Activated B cell treated with CpG ODN at 0.5 μM for 24 hours (primary cell): Measurements from ENCODE around the gene PPP1R37. TPM values are rescaled to one million over a fixed set of nuclear protein-coding genes. Genes with fewer than 3 reads are reported as not detected.
A peak's percentile ranks its signal among the peaks of the same experiment; 100 is the strongest.

Experiments used
- ATAC-seq: fragments of 200-7000 bp; cut with Tn5 transposase; one replicate; pipeline ENCODE4 v1.10.0; 2021; ENCODE audit warnings: low read depth, mild to moderate bottlenecking, moderate library complexity
- CTCF ChIA-PET: fragments of 350-600 bp; sonication (Branson Sonifier 250); formaldehyde crosslinking; loops from one replicate; lab custom pipeline; 2021; ENCODE audit warnings: antibody characterized with exemption; lab: Charles Lee
- POLR2A ChIA-PET: fragments of 350-600 bp; sonication (Branson Sonifier 250); formaldehyde crosslinking; loops from one replicate; lab custom pipeline; 2021; ENCODE audit warnings: antibody characterized with exemption; lab: Charles Lee
- DNase-seq: peaks from one replicate; pipeline ENCODE4 v3.0.0; 2022
- H3K27ac Mint-ChIP-seq: one replicate; pipeline ENCODE4 v1.8.0; 2020; ENCODE audit warnings: mixed read lengths
- H3K27me3 Mint-ChIP-seq: one replicate; pipeline ENCODE4 v1.8.0; 2021; ENCODE audit warnings: mixed read lengths
- H3K36me3 Mint-ChIP-seq: one replicate; pipeline ENCODE4 v1.8.0; 2021; ENCODE audit warnings: low read depth, mixed read lengths
- H3K4me1 Mint-ChIP-seq: one replicate; pipeline ENCODE4 v1.8.0; 2021; ENCODE audit warnings: mixed read lengths
- H3K4me3 Mint-ChIP-seq: one replicate; pipeline ENCODE4 v1.8.0; 2020; ENCODE audit warnings: mild to moderate bottlenecking, mixed read lengths
- H3K9me3 Mint-ChIP-seq: one replicate; pipeline ENCODE4 v1.8.0; 2020; ENCODE audit warnings: mixed read lengths
- intact Hi-C: fragments of 100-400 bp; cut with micrococcal nuclease; formaldehyde crosslinking; loops from one replicate; pipeline ENCODE4 v1.15.1; 2024
- total RNA-seq: library from RNA; stranded (reverse); gene quantifications from 2 replicates; pipeline ENCODE4 v1.2.3, GENCODE V29; 2022
- TF ChIP-seq, protein P1 (sequence below): fragments of 200-600 bp; IDR thresholded peaks from one replicate; pipeline ENCODE4 v1.8.0; 2022; ENCODE audit warnings: antibody characterized with exemption, mild to moderate bottlenecking

The PPP1R37 gene
- total RNA-seq, 1 donor from 2014 or later = 27.2 TPM

DNA sequence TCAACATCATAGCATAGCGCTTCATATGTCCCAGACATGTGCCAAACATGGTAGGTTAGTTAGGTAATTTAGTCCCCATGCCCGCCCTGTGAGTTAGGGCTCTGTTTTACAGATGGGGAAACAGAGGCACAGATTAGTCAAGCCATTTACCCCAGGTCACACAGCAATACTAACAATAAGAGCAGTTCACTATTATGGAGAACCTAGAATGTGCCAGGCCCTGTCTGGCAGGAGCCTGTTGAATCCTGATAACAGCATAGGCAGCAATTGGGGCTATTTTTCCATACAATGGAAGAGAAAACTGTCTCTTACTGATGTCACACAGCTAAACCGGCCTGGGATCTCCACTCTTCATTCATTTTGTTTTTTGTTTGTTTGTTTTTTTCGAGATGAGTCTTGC lies 6.5 kb upstream of the PPP1R37 start:
- peaks cover 44% of the 10 kb centered on the region for H3K36me3 Mint-ChIP-seq
- H3K4me1 Mint-ChIP-seq = peaks cover 20% of the 10 kb centered on the region
- H3K4me3 Mint-ChIP-seq = no peak overlapping the region
- intact Hi-C loops = no loop called here
- H3K9me3 Mint-ChIP-seq = no peaks in the 10 kb centered on the region
- CTCF ChIA-PET = no interaction called here
- ATAC-seq (no peak), DNase-seq (no peak)
- H3K27ac Mint-ChIP-seq = no peak overlapping the region
- H3K27me3 Mint-ChIP-seq = no peaks in the 10 kb centered on the region
- TF ChIP-seq, protein P1, sequence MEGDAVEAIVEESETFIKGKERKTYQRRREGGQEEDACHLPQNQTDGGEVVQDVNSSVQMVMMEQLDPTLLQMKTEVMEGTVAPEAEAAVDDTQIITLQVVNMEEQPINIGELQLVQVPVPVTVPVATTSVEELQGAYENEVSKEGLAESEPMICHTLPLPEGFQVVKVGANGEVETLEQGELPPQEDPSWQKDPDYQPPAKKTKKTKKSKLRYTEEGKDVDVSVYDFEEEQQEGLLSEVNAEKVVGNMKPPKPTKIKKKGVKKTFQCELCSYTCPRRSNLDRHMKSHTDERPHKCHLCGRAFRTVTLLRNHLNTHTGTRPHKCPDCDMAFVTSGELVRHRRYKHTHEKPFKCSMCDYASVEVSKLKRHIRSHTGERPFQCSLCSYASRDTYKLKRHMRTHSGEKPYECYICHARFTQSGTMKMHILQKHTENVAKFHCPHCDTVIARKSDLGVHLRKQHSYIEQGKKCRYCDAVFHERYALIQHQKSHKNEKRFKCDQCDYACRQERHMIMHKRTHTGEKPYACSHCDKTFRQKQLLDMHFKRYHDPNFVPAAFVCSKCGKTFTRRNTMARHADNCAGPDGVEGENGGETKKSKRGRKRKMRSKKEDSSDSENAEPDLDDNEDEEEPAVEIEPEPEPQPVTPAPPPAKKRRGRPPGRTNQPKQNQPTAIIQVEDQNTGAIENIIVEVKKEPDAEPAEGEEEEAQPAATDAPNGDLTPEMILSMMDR = no peak
- POLR2A ChIA-PET = no interaction called here

- H3K4me1 Mint-ChIP-seq = peaks cover 22% of the 10 kb centered on the region
- H3K9me3 Mint-ChIP-seq = no peaks in the 10 kb centered on the region
- ATAC-seq = no peak
- TF ChIP-seq, protein P1 = no peak
- ChIA-PET CTCF (no interaction called here), POLR2A (interaction anchor here (1.1 kb wide), 1 partner anchor 91 kb away, joined by 5 read pairs; the partner anchor contains the start of genes BLOC1S3 and TRAPPC6A)
- peaks cover 39% of the 10 kb centered on the region for H3K36me3 Mint-ChIP-seq
- DNase-seq = no peak
- H3K4me3 Mint-ChIP-seq = no peak overlapping the region
- H3K27ac Mint-ChIP-seq = peak overlapping the region; percentile 71
- intact Hi-C loops = no loop called here
- H3K27me3 Mint-ChIP-seq = no peaks in the 10 kb centered on the region
Observed at GRCh38 chr19:45087531-45087930, 5.4 kb upstream of the PPP1R37 start.

DNA sequence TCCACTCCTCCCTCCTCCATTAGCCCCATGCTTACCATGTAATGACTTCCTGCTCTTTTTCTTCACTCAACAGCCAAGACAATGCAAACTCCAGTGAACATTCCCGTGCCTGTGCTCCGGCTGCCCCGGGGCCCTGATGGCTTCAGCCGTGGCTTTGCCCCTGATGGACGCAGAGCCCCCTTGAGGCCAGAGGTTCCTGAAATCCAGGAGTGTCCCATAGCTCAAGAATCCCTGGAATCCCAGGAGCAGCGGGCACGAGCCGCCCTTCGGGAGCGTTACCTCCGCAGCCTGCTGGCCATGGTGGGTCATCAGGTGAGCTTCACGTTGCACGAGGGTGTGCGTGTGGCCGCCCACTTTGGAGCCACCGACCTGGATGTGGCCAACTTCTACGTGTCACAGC lies 2.9 kb upstream of the PPP1R37 start:
- ATAC-seq (no peak), DNase-seq (no peak)
- H3K9me3 Mint-ChIP-seq = no peaks in the 10 kb centered on the region
- H3K27ac Mint-ChIP-seq = no peak overlapping the region
- H3K4me1 Mint-ChIP-seq = peaks cover 44% of the 10 kb centered on the region
- H3K4me3 Mint-ChIP-seq = no peak overlapping the region
- TF ChIP-seq, protein P1 = no peak
- peaks cover 40% of the 10 kb centered on the region for H3K36me3 Mint-ChIP-seq
- CTCF ChIA-PET = no interaction called here
- intact Hi-C loops = loop anchor here (5.0 kb wide), 3 partner anchors 37 to 338 kb away; partner anchors contain the start of gene CLASRP
- H3K27me3 Mint-ChIP-seq = no peaks in the 10 kb centered on the region
- POLR2A ChIA-PET = interaction anchor here (1.1 kb wide), 1 partner anchor 11 kb away, joined by 3 read pairs; the partner anchor contains the start of gene GEMIN7

DNA sequence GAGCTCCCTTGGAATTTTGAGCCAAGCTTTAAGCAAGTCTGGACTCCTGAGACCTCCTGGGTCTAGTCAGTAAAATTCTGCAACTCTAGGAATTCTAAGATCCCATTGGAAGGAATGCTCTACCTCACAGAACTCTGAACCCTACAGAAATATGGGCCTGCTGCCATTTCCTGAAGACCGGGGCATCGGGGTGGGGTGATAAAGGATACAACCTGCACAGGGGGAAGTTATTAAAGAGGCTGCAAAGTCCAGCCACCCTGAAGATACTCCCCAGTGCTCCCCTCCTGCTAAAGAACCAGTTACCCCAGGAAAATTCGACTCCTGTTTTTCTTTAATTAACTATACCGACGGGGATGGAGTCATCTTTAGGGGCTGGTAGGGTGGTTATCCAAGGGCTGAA lies 2.4 kb upstream of the PPP1R37 start:
- Mint-ChIP-seq H3K9me3 (no peaks in the 10 kb centered on the region), H3K27ac (no peak overlapping the region), H3K36me3 (peaks cover 36% of the 10 kb centered on the region), H3K4me1 (peaks cover 44% of the 10 kb centered on the region), H3K27me3 (no peaks in the 10 kb centered on the region), H3K4me3 (no peak overlapping the region)
- POLR2A ChIA-PET = interaction anchor here (2.9 to 3.3 kb wide), 2 partner anchors 11 to 15 kb away, joined by 45 to 75 read pairs; partner anchors contain the start of genes GEMIN7 and ZNF296
- intact Hi-C loops = loop anchor here (1.0 to 5.0 kb wide), 5 partner anchors 15 to 338 kb away; partner anchors contain the start of gene CLASRP
- DNase-seq (no peak), ATAC-seq (no peak)
- TF ChIP-seq, protein P1 = no peak
- CTCF ChIA-PET = no interaction called here

GRCh38 chr19:45091031-45091923 lies 1.7 kb upstream of the PPP1R37 start:
- TF ChIP-seq, protein P1 = no peak
- intact Hi-C loops = loop anchor here (1.0 to 5.0 kb wide), 5 partner anchors 16 to 339 kb away; partner anchors contain the start of gene CLASRP
- Mint-ChIP-seq H3K36me3 (peaks cover 32% of the 10 kb centered on the region), H3K9me3 (no peaks in the 10 kb centered on the region), H3K4me3 (peak overlapping the region; percentile 93), H3K4me1 (peaks cover 51% of the 10 kb centered on the region), H3K27me3 (no peaks in the 10 kb centered on the region), H3K27ac (peak overlapping the region; percentile 99)
- ChIA-PET CTCF (interaction anchor here (1.8 to 2.9 kb wide), 2 partner anchors 62 to 87 kb away, joined by 8 to 11 read pairs; partner anchors contain the start of genes BLOC1S3 and TRAPPC6A), POLR2A (interaction anchor here (0.5 to 3.3 kb wide), 22 partner anchors 11 to 1385 kb away, joined by 3 to 75 read pairs (median 4); partner anchors contain the start of genes BLOC1S3, CCDC61, GEMIN7 and RELB)
- ATAC-seq = peak; percentile 81
- peak; percentile 95 for DNase-seq
